ENCODE data around the gene OR10A5. TPM values are rescaled to one million over a fixed set of nuclear protein-coding genes. Genes with fewer than 3 reads are reported as not detected.

Gene OR10A5
- total RNA-seq, 4 donors from 2014 or later, result not detected

DNA sequence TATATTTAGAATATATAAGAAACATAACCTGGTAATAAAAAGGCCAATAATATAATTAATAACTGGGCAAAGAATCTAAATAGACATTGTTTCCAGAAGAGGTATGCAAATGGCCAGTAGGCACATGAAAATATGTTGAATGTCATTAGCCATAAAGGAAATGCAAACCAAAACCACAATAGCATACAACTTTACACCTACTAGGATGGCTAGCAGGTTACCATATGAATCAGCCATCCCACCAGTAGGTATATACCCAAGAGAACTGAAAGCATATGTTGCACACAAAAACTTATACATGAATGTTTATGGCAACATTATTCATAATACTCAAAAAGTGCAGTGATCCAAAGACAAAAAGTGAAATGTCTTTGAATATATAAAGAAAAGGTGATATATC is 49.5 kb downstream of the OR10A5 start:
- DNase-seq (ENCODE audit: low spot score in 2 of 2), result no peak
- no peak overlapping the region for H3K4me3 ChIP-seq (ENCODE audit: low read depth, poor library complexity, severe bottlenecking)
- TF ChIP-seq POLR2A (IDR thresholded peaks at IDR 0.05), result no peak
- TF ChIP-seq, protein P1, sequence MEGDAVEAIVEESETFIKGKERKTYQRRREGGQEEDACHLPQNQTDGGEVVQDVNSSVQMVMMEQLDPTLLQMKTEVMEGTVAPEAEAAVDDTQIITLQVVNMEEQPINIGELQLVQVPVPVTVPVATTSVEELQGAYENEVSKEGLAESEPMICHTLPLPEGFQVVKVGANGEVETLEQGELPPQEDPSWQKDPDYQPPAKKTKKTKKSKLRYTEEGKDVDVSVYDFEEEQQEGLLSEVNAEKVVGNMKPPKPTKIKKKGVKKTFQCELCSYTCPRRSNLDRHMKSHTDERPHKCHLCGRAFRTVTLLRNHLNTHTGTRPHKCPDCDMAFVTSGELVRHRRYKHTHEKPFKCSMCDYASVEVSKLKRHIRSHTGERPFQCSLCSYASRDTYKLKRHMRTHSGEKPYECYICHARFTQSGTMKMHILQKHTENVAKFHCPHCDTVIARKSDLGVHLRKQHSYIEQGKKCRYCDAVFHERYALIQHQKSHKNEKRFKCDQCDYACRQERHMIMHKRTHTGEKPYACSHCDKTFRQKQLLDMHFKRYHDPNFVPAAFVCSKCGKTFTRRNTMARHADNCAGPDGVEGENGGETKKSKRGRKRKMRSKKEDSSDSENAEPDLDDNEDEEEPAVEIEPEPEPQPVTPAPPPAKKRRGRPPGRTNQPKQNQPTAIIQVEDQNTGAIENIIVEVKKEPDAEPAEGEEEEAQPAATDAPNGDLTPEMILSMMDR (IDR thresholded peaks at IDR 0.05), result no peak
- intact Hi-C loops (cut with DNase I; ENCODE audit: low total_unique reads), result no loop called here

Other genes starting within 250 kb of the OR10A5 start
- gene RRP8, start 242.1 kb upstream of the OR10A5 start, total RNA-seq, result 10 to 100 TPM; 14.9 to 22.7 (median 18.0) TPM
- gene ILK, start 241.9 kb upstream of the OR10A5 start, total RNA-seq, result 10 to 100 TPM; 68.1 to 91.0 (median 74.8) TPM
- 100 to 1,000 TPM in 1 of 4 donors, 10 to 100 TPM in 3; 41.1 to 105 (median 61.8) TPM for gene TAF10, start 233.5 kb upstream of the OR10A5 start, total RNA-seq
- gene TPP1, start 226.3 kb upstream of the OR10A5 start, total RNA-seq, result 10 to 100 TPM; 49.6 to 65.3 (median 57.9) TPM
- gene DCHS1, start 189.9 kb upstream of the OR10A5 start, total RNA-seq, result 1 to 10 TPM; 4.0 to 9.0 (median 5.4) TPM
- 100 to 1,000 TPM in 1 of 4 donors, 10 to 100 TPM in 3; 16.8 to 115 (median 30.5) TPM for gene MRPL17, start 162.3 kb upstream of the OR10A5 start, total RNA-seq
- gene OR2AG2, start 73.7 kb upstream of the OR10A5 start, total RNA-seq, result not detected
- gene OR2AG1, start 62.7 kb upstream of the OR10A5 start, total RNA-seq, result not detected
- not detected for gene OR6A2, start 46.0 kb upstream of the OR10A5 start, total RNA-seq
- gene OR10A2, start 17.4 kb downstream of the OR10A5 start, total RNA-seq, result not detected
- not detected for gene OR10A4, start 30.9 kb downstream of the OR10A5 start, total RNA-seq
- gene OR2D2, start 46.8 kb downstream of the OR10A5 start, total RNA-seq, result not detected
- not detected for gene OR2D3, start 75.3 kb downstream of the OR10A5 start, total RNA-seq
- 1 to 10 TPM in 1 of 4 donors, under 1 TPM in 2, not detected in 1; 0.36 to 2.8 (median 0.51) TPM for gene ZNF215, start 80.7 kb downstream of the OR10A5 start, total RNA-seq
- 1 to 10 TPM in 2 of 4 donors, under 1 TPM in 2; 0.21 to 1.4 (median 0.71) TPM for gene ZNF214, start 174.7 kb downstream of the OR10A5 start, total RNA-seq
- under 1 TPM in 1 of 4 donors, not detected in 3; 0.19 TPM for gene NLRP14, start 174.8 kb downstream of the OR10A5 start, total RNA-seq
- not detected for gene RBMXL2, start 243.3 kb downstream of the OR10A5 start, total RNA-seq